K562 (cell line): Measurements from ENCODE around the gene ITPR3. TPM values are rescaled to one million over a fixed set of nuclear protein-coding genes. Genes with fewer than 3 reads are reported as not detected.
A peak's percentile ranks its signal among the peaks of the same experiment; 100 is the strongest.

ENCODE experiments used
- ATF1 ChIP-seq, 2 experiments: fragments of 450-650 bp in 1 of 2; IDR thresholded peaks; 2 replicates each; pipeline ENCODE4 v1.6.1; 2016; ENCODE audit warnings: missing compliant biosample characterization in 1 of 2, missing genetic modification characterization in 1 of 2
- BCL6 ChIP-seq: fragments of 250-450 bp; sonication (Bioruptor Pico); IDR thresholded peaks from 2 replicates; pipeline ENCODE4 v1.4.0; 2020
- EHMT2 ChIP-seq: fragments of 450-650 bp; IDR thresholded peaks from 2 replicates; pipeline ENCODE4 v1.6.1; 2018; ENCODE audit warnings: antibody characterized with exemption
- RAD51 ChIP-seq: fragments of 450-650 bp; IDR thresholded peaks from 2 replicates; pipeline ENCODE4 v1.7.1; 2016; ENCODE audit warnings: low read depth, mild to moderate bottlenecking, borderline replicate concordance
- RBM22 ChIP-seq: fragments of 200-400 bp; formaldehyde crosslinking; IDR thresholded peaks from 2 replicates; pipeline ENCODE4 v1.6.1; 2018; ENCODE audit warnings: low read length, low read depth; ENCODE audit not compliant: poor library complexity, severe bottlenecking
- VEZF1 ChIP-seq: fragments of 200-800 bp; sonication (Bioruptor generic); IDR thresholded peaks from 2 replicates; pipeline ENCODE4 v1.6.1; 2017; ENCODE audit warnings: missing genetic modification characterization, missing compliant biosample characterization
- ZBTB2 ChIP-seq: fragments of 450-650 bp; IDR thresholded peaks from 2 replicates; pipeline ENCODE4 v1.6.1; 2016; ENCODE audit warnings: antibody characterized with exemption
- ZBTB8A ChIP-seq: fragments of 450-650 bp; IDR thresholded peaks from 2 replicates; pipeline ENCODE4 v1.6.1; 2018; ENCODE audit warnings: mild to moderate bottlenecking, moderate library complexity; ENCODE audit not compliant: partially characterized antibody
- ZNF324 ChIP-seq: fragments of 250-450 bp; sonication (Bioruptor Pico); IDR thresholded peaks from 2 replicates; pipeline ENCODE4 v1.4.0; 2020; ENCODE audit warnings: mild to moderate bottlenecking
- ZNF347 ChIP-seq: fragments of 450-650 bp; formaldehyde crosslinking; IDR thresholded peaks from 2 replicates; pipeline ENCODE4 v1.4.0; 2020; ENCODE audit warnings: low read depth, mild to moderate bottlenecking, moderate library complexity
- ZNF431 ChIP-seq: sonication (generic); formaldehyde crosslinking; IDR thresholded peaks from 2 replicates; pipeline ENCODE4 v1.8.0; 2022; ENCODE audit warnings: mild to moderate bottlenecking, missing genetic modification reagents
- ZNF57 ChIP-seq: fragments of 450-650 bp; formaldehyde crosslinking; IDR thresholded peaks from 2 replicates; pipeline ENCODE4 v1.4.0; 2020; ENCODE audit warnings: mild to moderate bottlenecking, moderate library complexity
- ZNF717 ChIP-seq: fragments of 250-450 bp; sonication (Bioruptor Pico); IDR thresholded peaks from 2 replicates; pipeline ENCODE4 v1.5.0; 2021
- polyA plus RNA-seq, 8 experiments: library from polyadenylated mRNA; depleted of rRNA in 4 of 8; stranded (reverse) in 5 of 8; unstranded in 3 of 8; fragments of >200 nt; fragmentation: Nextera tagmentation in 2 of 8; fragmentation: Illumina TruSeq in 1 of 8; extraction: Ambion mirVana in 2 of 8; extraction: Trizol in 1 of 8; gene quantifications; 2 replicates each; pipeline versions ENCODE4 v1.2.1 to v1.2.3, GENCODE V29; 2011 to 2014; ENCODE audit warnings: inconsistent platforms in 1 of 8, missing spikeins in 1 of 8
- total RNA-seq, 7 experiments: library from RNA; depleted of rRNA in 6 of 7; stranded (reverse); fragments of >200 nt in 6 of 7; fragmentation: Illumina TruSeq in 2 of 7; extraction: Trizol in 2 of 7; gene quantifications; 2 replicates each; pipeline versions ENCODE4 v1.2.1 to v1.2.3, GENCODE V29; 2011 to 2021; ENCODE audit warnings: low replicate concordance in 1 of 7
- TF ChIP-seq, protein P1 (sequence below), 2 experiments: fragments of 150-350 bp in 1 of 2; IDR thresholded peaks; 2 replicates each; pipeline ENCODE4 v1.6.1; 2012 to 2016; ENCODE audit warnings: low read depth in 2 of 2, low read length in 2 of 2, mild to moderate bottlenecking in 1 of 2, moderate library complexity in 1 of 2
- TF ChIP-seq, protein P2 (sequence below): fragments of 450-650 bp; formaldehyde crosslinking; IDR thresholded peaks from 2 replicates; pipeline ENCODE4 v1.4.0; 2022; ENCODE audit warnings: mild to moderate bottlenecking, moderate library complexity
- TF ChIP-seq, protein P3 (sequence below): fragments of 250-450 bp; sonication (Bioruptor Pico); IDR thresholded peaks from 2 replicates; pipeline ENCODE4 v1.4.0; 2020; ENCODE audit warnings: mild to moderate bottlenecking, moderate library complexity

Gene ITPR3
- total and polyA plus RNA-seq, 9 of the 15 experiments (the other 6 are each of a cell fraction or from before 2014, with no cell fraction given): 0.39 to 35.7 (median 13.2) TPM

DNA sequence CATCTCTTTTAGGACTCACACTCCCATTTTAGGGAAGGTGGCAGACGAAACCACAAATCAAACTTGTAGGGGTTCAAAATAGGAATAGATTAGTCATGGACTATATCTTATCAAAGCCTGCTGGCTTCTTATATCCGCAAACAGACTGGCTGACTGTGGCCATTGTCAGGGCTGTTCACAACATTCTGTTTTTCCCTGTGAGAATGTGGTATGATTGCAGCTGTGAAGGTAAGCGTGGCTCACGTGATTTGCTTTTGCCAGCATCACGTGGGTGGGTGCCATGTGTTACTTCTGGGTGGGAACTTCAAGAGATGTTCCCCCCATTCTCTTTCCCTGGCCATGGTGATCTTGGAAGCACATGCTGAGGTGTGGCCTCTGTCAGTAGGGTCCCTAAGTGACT lies 119.7 kb downstream of the ITPR3 start (continued):
- TF ChIP-seq RAD51: peak; percentile 78
- no peak for TF ChIP-seq EHMT2
- TF ChIP-seq ZBTB2: no peak
- TF ChIP-seq ZNF57 (CRISPR knock-in tag): no peak
- no peak for TF ChIP-seq ZBTB8A
- TF ChIP-seq, protein P1, sequence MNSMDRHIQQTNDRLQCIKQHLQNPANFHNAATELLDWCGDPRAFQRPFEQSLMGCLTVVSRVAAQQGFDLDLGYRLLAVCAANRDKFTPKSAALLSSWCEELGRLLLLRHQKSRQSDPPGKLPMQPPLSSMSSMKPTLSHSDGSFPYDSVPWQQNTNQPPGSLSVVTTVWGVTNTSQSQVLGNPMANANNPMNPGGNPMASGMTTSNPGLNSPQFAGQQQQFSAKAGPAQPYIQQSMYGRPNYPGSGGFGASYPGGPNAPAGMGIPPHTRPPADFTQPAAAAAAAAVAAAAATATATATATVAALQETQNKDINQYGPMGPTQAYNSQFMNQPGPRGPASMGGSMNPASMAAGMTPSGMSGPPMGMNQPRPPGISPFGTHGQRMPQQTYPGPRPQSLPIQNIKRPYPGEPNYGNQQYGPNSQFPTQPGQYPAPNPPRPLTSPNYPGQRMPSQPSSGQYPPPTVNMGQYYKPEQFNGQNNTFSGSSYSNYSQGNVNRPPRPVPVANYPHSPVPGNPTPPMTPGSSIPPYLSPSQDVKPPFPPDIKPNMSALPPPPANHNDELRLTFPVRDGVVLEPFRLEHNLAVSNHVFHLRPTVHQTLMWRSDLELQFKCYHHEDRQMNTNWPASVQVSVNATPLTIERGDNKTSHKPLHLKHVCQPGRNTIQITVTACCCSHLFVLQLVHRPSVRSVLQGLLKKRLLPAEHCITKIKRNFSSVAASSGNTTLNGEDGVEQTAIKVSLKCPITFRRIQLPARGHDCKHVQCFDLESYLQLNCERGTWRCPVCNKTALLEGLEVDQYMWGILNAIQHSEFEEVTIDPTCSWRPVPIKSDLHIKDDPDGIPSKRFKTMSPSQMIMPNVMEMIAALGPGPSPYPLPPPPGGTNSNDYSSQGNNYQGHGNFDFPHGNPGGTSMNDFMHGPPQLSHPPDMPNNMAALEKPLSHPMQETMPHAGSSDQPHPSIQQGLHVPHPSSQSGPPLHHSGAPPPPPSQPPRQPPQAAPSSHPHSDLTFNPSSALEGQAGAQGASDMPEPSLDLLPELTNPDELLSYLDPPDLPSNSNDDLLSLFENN (IDR thresholded peaks at IDR 0.05; ENCODE audit: low read depth in 2 of 2, low read length in 2 of 2): no peak
- TF ChIP-seq, protein P2, sequence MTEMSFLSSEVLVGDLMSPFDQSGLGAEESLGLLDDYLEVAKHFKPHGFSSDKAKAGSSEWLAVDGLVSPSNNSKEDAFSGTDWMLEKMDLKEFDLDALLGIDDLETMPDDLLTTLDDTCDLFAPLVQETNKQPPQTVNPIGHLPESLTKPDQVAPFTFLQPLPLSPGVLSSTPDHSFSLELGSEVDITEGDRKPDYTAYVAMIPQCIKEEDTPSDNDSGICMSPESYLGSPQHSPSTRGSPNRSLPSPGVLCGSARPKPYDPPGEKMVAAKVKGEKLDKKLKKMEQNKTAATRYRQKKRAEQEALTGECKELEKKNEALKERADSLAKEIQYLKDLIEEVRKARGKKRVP (CRISPR knock-in tag): no peak
- no peak for TF ChIP-seq ZNF347 (CRISPR knock-in tag)
- TF ChIP-seq RBM22: no peak
- TF ChIP-seq, protein P3, sequence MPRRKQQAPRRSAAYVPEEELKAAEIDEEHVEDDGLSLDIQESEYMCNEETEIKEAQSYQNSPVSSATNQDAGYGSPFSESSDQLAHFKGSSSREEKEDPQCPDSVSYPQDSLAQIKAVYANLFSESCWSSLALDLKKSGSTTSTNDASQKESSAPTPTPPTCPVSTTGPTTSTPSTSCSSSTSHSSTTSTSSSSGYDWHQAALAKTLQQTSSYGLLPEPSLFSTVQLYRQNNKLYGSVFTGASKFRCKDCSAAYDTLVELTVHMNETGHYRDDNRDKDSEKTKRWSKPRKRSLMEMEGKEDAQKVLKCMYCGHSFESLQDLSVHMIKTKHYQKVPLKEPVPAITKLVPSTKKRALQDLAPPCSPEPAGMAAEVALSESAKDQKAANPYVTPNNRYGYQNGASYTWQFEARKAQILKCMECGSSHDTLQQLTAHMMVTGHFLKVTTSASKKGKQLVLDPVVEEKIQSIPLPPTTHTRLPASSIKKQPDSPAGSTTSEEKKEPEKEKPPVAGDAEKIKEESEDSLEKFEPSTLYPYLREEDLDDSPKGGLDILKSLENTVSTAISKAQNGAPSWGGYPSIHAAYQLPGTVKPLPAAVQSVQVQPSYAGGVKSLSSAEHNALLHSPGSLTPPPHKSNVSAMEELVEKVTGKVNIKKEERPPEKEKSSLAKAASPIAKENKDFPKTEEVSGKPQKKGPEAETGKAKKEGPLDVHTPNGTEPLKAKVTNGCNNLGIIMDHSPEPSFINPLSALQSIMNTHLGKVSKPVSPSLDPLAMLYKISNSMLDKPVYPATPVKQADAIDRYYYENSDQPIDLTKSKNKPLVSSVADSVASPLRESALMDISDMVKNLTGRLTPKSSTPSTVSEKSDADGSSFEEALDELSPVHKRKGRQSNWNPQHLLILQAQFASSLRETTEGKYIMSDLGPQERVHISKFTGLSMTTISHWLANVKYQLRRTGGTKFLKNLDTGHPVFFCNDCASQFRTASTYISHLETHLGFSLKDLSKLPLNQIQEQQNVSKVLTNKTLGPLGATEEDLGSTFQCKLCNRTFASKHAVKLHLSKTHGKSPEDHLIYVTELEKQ: no peak
- TF ChIP-seq ZNF717 (CRISPR knock-in tag): no peak
- no peak for TF ChIP-seq BCL6
- no peak for TF ChIP-seq ATF1 (CRISPR knock-in tag; IDR thresholded peaks at IDR 0.05)
- no peak for TF ChIP-seq ATF1 (tag; IDR thresholded peaks at IDR 0.05)
- TF ChIP-seq VEZF1 (CRISPR knock-in tag): 0 out of 2 replicates have a peak, but pooled peaks have one; percentile 19
- no peak for TF ChIP-seq ZNF324
- no peak for TF ChIP-seq ZNF431 (CRISPR knock-in tag)
